LNCAP (cell line): ENCODE data around the gene GCK.

Experiments
- CTCF ChIP-seq: fragments of 450-650 bp; IDR thresholded peaks from 2 replicates; pipeline ENCODE4 v1.5.1; 2017; ENCODE audit warnings: mild to moderate bottlenecking

The GCK gene

DNA sequence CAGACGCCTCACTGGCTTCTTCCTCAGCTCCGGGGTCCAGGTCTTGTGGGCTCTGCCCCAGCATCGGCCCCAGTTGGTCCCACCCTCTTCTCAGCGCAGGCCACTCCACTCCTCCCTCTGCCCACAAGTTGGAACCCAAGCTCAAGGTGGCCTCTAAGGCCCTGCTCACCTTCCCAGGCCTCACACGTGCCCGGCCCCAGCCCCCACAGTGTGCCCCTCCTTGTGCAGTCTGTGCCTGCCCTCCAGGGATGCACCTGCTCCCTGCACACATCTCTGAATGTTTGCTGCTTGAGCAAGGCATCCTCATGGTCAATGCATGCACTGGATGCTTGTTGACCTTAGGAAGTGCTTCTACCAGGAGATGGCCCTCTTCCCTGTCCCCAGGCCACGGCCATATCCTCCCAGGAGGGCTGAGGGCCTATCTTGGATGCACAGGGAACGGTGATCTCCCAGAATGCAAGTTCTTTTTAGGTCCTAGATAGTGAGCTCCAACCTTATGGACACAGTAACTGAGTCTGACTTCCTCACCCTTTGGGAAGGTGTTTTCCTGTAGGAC, 92.8 kb downstream of the GCK start:
- TF ChIP-seq CTCF, result no peak

GRCh38 chr7:44095781-44096180, 93.5 kb downstream of the GCK start:
- no peak for TF ChIP-seq CTCF

DNA sequence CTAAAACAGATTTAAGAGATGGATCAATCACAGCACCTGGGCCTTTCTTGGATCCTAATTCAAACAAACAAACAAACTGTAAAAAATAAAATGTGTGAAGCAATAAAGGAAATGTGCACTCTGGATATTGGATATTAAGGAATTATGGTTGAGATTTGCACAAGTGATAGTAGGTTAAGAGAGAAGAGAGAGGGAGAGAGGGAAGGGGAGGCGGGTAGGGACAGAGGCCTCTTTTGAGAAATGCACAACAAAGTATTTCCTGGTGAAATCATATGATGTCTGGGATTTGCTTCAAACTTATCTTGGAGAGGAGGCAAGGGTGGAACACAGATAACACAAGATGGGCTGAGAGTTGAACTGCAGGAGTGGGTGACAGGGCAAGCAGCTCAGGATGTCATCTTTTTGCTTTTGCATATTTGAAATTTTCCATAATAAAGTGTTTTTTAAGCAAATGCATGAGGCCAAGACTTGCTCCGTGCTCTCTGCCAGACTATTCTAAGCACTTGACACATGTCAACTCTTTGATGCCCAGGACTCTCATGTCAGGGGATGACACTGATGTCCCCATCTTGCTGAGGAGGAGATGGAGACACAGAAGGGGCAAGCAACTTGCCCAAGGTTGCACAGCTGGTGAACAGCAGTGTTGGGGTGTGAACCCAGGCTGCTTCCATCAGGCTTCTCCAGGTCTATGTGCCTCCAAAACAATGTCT, 94.2 kb downstream of the GCK start:
- no peak for TF ChIP-seq CTCF

DNA sequence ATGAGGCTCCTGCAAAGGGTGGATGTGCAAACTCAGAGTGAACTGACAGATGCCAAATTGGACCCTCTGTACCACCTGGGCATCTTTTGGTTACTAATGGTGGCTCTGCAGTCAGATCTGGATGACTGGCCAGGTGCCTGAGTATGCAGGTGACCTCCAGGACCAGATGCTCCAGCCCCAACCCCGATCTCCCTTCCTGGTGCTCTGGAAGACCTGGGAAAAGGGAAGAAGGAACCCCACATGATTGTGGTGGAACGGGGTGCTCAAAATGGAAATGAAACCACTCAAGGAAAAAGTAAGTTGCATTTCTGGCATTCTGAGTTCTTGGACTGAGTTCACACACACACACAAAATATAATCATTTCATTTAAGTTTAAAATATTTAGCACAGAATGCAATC, 94.9 kb downstream of the GCK start:
- no peak for TF ChIP-seq CTCF
